ENCODE data around the gene SLC51B.
"Not testable (repeated sequence)": the region's sequence is repeated elsewhere in the genome, so short reads cannot be mapped to it uniquely, and the experiment has no call there.

SLC51B gene

GRCh38 chr15:65085990-65086679, 40.9 kb downstream of the SLC51B start:
- DNase-seq = no peak

GRCh38 chr15:65086680-65087111, 41.5 kb downstream of the SLC51B start:
- no peak for DNase-seq

- no peak for DNase-seq
Measured at GRCh38 chr15:65087411-65087810, 42.2 kb downstream of the SLC51B start.

GRCh38 chr15:65087873-65088642, 42.9 kb downstream of the SLC51B start:
- DNase-seq = no peak

- no peak for DNase-seq
Measured at GRCh38 chr15:65088643-65089021, 43.4 kb downstream of the SLC51B start.

GRCh38 chr15:65089206-65089824, 44.1 kb downstream of the SLC51B start:
- DNase-seq = no peak

- DNase-seq = no peak
Measured at GRCh38 chr15:65091946-65092770, 47.0 kb downstream of the SLC51B start.

GRCh38 chr15:65092911-65093792, 48.0 kb downstream of the SLC51B start:
- DNase-seq = no peak

- DNase-seq = not testable (repeated sequence)
Measured at GRCh38 chr15:65093793-65094170, 48.6 kb downstream of the SLC51B start.

GRCh38 chr15:65094294-65094995, 49.3 kb downstream of the SLC51B start:
- DNase-seq = no peak

- no peak for DNase-seq
Measured at GRCh38 chr15:65095011-65095746, 50.0 kb downstream of the SLC51B start.

GRCh38 chr15:65095747-65096104, 50.5 kb downstream of the SLC51B start:
- DNase-seq = no peak

GRCh38 chr15:65096481-65097385, 51.5 kb downstream of the SLC51B start:
- DNase-seq = no peak

- no peak for DNase-seq
Measured at GRCh38 chr15:65097651-65098263, 52.6 kb downstream of the SLC51B start.

- DNase-seq = no peak
Measured at GRCh38 chr15:65099336-65099735, 54.1 kb downstream of the SLC51B start.

- DNase-seq = not testable (repeated sequence)
Measured at GRCh38 chr15:65099801-65100200, 54.6 kb downstream of the SLC51B start.

- DNase-seq = no peak
Measured at GRCh38 chr15:65100442-65100841, 55.3 kb downstream of the SLC51B start.

GRCh38 chr15:65101411-65101890, 56.3 kb downstream of the SLC51B start:
- DNase-seq = peak; percentile 51
